Measurements from ENCODE around the gene CAV2. TPM values are rescaled to one million over a fixed set of nuclear protein-coding genes. Genes with fewer than 3 reads are reported as not detected.

Gene CAV2, protein sequence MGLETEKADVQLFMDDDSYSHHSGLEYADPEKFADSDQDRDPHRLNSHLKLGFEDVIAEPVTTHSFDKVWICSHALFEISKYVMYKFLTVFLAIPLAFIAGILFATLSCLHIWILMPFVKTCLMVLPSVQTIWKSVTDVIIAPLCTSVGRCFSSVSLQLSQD
- 100 to 1,000 TPM in 3 of 4 donors, 10 to 100 TPM in 1; 86.4 to 172 (median 132) TPM for total RNA-seq

- Histone ChIP-seq H3K27ac (peak within 1 kb of the TSS; percentile 86 to 96 (median 93)), H3K9me3 (no peaks in the 10 kb centered on the region), H3K27me3 (no peaks in the 10 kb centered on the region), H3K36me3 (no peaks in the 10 kb centered on the region), H3K4me1 (peaks cover 0 to 27% (median 0%) of the 10 kb centered on the region in 4 donors), H3K4me3 (peak within 1 kb of the TSS; percentile 72 to 97 (median 80))
- peak; percentile 26 to 28 for DNase-seq (ENCODE audit: low spot score in 2 of 2)
- TF ChIP-seq EP300 (IDR thresholded peaks at IDR 0.05): no peak
- TF ChIP-seq POLR2A (IDR thresholded peaks at IDR 0.05): peak in 1 of 2 donors; percentile 46
- 6 to 7% methylated on average over 40 to 56 of the region's 86 CpGs for WGBS, 2 donors
Measured at GRCh38 chr7:116499168-116500077, at the start of gene CAV2. Gene CAV2, plus strand, starts transcription at chr7:116499738. Its CDS starts 44 bp downstream, at chr7:116499782.

DNA sequence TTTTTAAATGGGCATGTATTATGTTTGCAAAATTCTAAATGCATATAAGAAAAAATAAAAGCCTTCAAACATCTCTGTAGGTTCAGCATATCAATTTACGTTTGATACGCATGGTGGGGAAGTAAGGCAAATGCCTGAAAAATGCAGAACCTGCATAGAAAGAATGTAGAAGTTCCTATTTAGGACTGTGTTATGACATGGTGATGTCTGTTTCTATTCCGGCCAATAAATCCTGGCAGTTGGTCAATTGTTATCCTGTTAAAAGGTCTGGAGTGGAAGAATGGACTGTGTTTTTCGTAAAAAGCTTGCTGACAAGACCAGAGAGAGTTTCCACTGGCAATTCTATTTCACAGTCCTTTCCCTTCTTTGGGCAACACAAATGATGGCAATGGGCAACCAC lies 49.6 kb upstream of the CAV2 start:
- WGBS, 2 donors: 42 to 56% methylated on average over 4 of the region's 4 CpGs
- no peak overlapping the region for H3K4me3 ChIP-seq
- H3K4me1 ChIP-seq: peaks cover 0 to 5% (median 0%) of the 10 kb centered on the region in 4 donors
- H3K9me3 ChIP-seq: no peaks in the 10 kb centered on the region
- H3K36me3 ChIP-seq: no peaks in the 10 kb centered on the region
- no peak for DNase-seq (ENCODE audit: low spot score in 2 of 2)
- peak overlapping the region in 2 of 4 donors; percentile 39 to 61 for H3K27ac ChIP-seq
- no peaks in the 10 kb centered on the region for H3K27me3 ChIP-seq
- TF ChIP-seq CTCF (IDR thresholded peaks at IDR 0.05) (no peak), EP300 (IDR thresholded peaks at IDR 0.05) (no peak), POLR2A (IDR thresholded peaks at IDR 0.05) (no peak)

- DNase-seq (ENCODE audit: low spot score in 2 of 2): no peak
- WGBS, 2 donors: 97 to 98% methylated on average over 2 of the region's 2 CpGs
- TF ChIP-seq EP300 (IDR thresholded peaks at IDR 0.05): no peak
- no peak for TF ChIP-seq CTCF (IDR thresholded peaks at IDR 0.05)
- no peak for TF ChIP-seq POLR2A (IDR thresholded peaks at IDR 0.05)
- H3K4me3 ChIP-seq: no peak overlapping the region
- H3K27me3 ChIP-seq: no peaks in the 10 kb centered on the region
- peaks cover 0 to 5% (median 0%) of the 10 kb centered on the region in 4 donors for H3K4me1 ChIP-seq
- H3K36me3 ChIP-seq: no peaks in the 10 kb centered on the region
- no peaks in the 10 kb centered on the region for H3K9me3 ChIP-seq
- no peak overlapping the region for H3K27ac ChIP-seq
Measured at GRCh38 chr7:116451957-116452729, 47.4 kb upstream of the CAV2 start.

- DNase-seq (ENCODE audit: low spot score in 2 of 2): no peak
- Histone ChIP-seq H3K27me3 (no peaks in the 10 kb centered on the region), H3K9me3 (no peaks in the 10 kb centered on the region), H3K27ac (peak overlapping the region in 1 of 4 donors; percentile 34), H3K36me3 (no peaks in the 10 kb centered on the region), H3K4me1 (peaks cover 0 to 5% (median 0%) of the 10 kb centered on the region in 4 donors), H3K4me3 (no peak overlapping the region)
- TF ChIP-seq POLR2A (IDR thresholded peaks at IDR 0.05): no peak
- no peak for TF ChIP-seq EP300 (IDR thresholded peaks at IDR 0.05)
- TF ChIP-seq CTCF (IDR thresholded peaks at IDR 0.05): no peak
- 89 to 90% methylated on average over 2 of the region's 2 CpGs for WGBS, 2 donors
Measured at GRCh38 chr7:116454377-116454776, 45.2 kb upstream of the CAV2 start.

DNA sequence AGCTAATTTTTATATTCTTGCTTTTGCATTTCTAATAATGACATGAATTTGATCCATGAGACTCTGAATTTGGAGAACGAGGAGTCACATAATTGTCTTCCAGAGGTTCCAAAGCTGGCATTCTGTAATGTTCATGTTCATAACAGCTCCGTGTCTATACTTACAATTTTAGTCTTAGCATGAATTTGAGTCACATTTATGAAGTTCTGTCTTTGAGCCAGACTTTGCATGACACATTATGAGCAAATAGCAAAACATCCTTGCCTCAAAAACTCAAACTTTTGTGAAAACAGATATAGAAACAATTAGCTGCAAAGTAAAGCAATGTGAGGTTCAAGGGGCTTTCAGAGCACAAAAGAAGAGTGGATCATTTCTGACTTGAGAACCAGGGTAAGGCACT lies 44.5 kb upstream of the CAV2 start:
- no peak for TF ChIP-seq POLR2A (IDR thresholded peaks at IDR 0.05)
- no peak for TF ChIP-seq EP300 (IDR thresholded peaks at IDR 0.05)
- no peak for TF ChIP-seq CTCF (IDR thresholded peaks at IDR 0.05)

More for the DNA sequence above, 44.5 kb upstream of the CAV2 start:
- Histone ChIP-seq H3K4me3 (no peak overlapping the region), H3K36me3 (no peaks in the 10 kb centered on the region), H3K4me1 (peaks cover 0 to 5% (median 0%) of the 10 kb centered on the region in 4 donors), H3K27me3 (no peaks in the 10 kb centered on the region), H3K27ac (peak overlapping the region in 2 of 4 donors; percentile 62 to 73), H3K9me3 (no peaks in the 10 kb centered on the region)
- DNase-seq (ENCODE audit: low spot score in 2 of 2): no peak
- WGBS, 2 donors: 35 to 49% methylated on average over 2 of the region's 2 CpGs
